ENCODE data around the gene MGAT3. TPM values are rescaled to one million over a fixed set of nuclear protein-coding genes. Genes with fewer than 3 reads are reported as not detected.

Gene MGAT3
- total and polyA plus RNA-seq, 2 of the 8 experiments (the other 6 are each of a cell fraction or from before 2014, with no cell fraction given) = 4.3 to 9.2 TPM

- Histone ChIP-seq H3K27ac (ENCODE audit: low read depth, low read length) (no peak overlapping the region), H3K4me1 (replicated peaks in 1 of 4; ENCODE audit: control insufficient read depth in 3 of 4, insufficient read depth in 4 of 4, low read length in 3 of 4) (peaks cover 0 to 12% (median 5%) of the 10 kb centered on the region in 4 experiments; a peak in 4 of 7 replicates), H4K91ac (replicated peaks; ENCODE audit: insufficient read length, low read length) (no peak overlapping the region), H2BK5ac (ENCODE audit: low read depth, low read length) (no peak overlapping the region), H3K27me3 (replicated peaks in 1 of 4; ENCODE audit: control insufficient read depth in 3 of 4, extremely low read depth in 1 of 4, insufficient read depth in 3 of 4, low read length in 3 of 4) (no peaks in the 10 kb centered on the region; a peak in 1 of 7 replicates), H3K23me2 (ENCODE audit: low read depth, low read length) (peaks cover 12% of the 10 kb centered on the region), H2BK20ac (ENCODE audit: low read length) (no peak overlapping the region), H3K79me1 (ENCODE audit: low read depth, low read length) (peaks cover 4% of the 10 kb centered on the region; the same call in 1 of the 2 replicates), H2BK12ac (ENCODE audit: low read depth, low read length) (no peak overlapping the region), H3K79me2 (ENCODE audit: control insufficient read depth in 1 of 2, insufficient read depth in 2 of 2, low read length in 2 of 2) (peaks cover 5 to 29% of the 10 kb centered on the region in 2 experiments; a peak in 3 of 4 replicates), H3K4me2 (ENCODE audit: insufficient read depth in 1 of 2, low read depth in 2 of 2, low read length in 2 of 2) (peak overlapping the region; percentile 50 to 87), H3K23ac (ENCODE audit: insufficient read length) (no peak overlapping the region), H3K14ac (ENCODE audit: insufficient read length) (no peak overlapping the region), H4K8ac (ENCODE audit: extremely low read depth, insufficient read depth, low read length) (0 out of 2 replicates have a peak overlapping the region, but pooled peaks have one; percentile 69), H3K56ac (replicated peaks; ENCODE audit: insufficient read length, low read depth, low read length) (no peak overlapping the region), H2BK15ac (ENCODE audit: low read length) (no peak overlapping the region), H2AFZ (ENCODE audit: low read length) (no peak overlapping the region), H3K18ac (ENCODE audit: extremely low read depth, low read length) (no peak overlapping the region), H3K4ac (replicated peaks; ENCODE audit: insufficient read length, low read depth, low read length) (no peak overlapping the region), H4K5ac (ENCODE audit: insufficient read length, low read depth, low read length) (no peak overlapping the region), H2AK5ac (ENCODE audit: low read depth, low read length) (no peak overlapping the region), H3K9me3 (ENCODE audit: insufficient read depth in 2 of 2, low read depth in 1 of 2, low read length in 1 of 2) (no peaks in the 10 kb centered on the region), H3K4me3 (ENCODE audit: extremely low read depth in 1 of 4, insufficient read depth in 2 of 4, low read depth in 3 of 4, low read length in 4 of 4) (peak overlapping the region in 3 of 4 experiments; percentile 20 to 95 (median 29); a peak in 6 of 8 replicates), H3K9ac (replicated peaks in 1 of 4; ENCODE audit: extremely low read depth in 1 of 4, low read depth in 3 of 4, low read length in 3 of 4) (peak overlapping the region in 2 of 4 experiments; percentile 1 to 43; a peak in 1 of 7 replicates), H4K20me1 (replicated peaks in 1 of 2; ENCODE audit: control insufficient read depth in 1 of 2, insufficient read depth in 2 of 2, low read length in 2 of 2) (peaks cover 36 to 39% of the 10 kb centered on the region in 2 experiments), H3K36me3 (ENCODE audit: control insufficient read depth in 2 of 4, insufficient read depth in 4 of 4, low read length in 3 of 4) (peaks cover 22 to 41% (median 35%) of the 10 kb centered on the region in 4 experiments), H2BK120ac (replicated peaks; ENCODE audit: low read depth, low read length) (no peak overlapping the region)
- ChIA-PET CTCF (ENCODE audit: partially characterized antibody) (interaction anchor here (0.7 to 21.9 kb wide), 7 partner anchors 8 to 205 kb away, joined by 3 to 361 read pairs (median 3); partner anchors contain the start of gene MIEF1), POLR2A (ENCODE audit: partially characterized antibody) (interaction anchor here (0.7 to 6.6 kb wide), 37 partner anchors 9 to 661 kb away, joined by 3 to 83 read pairs (median 4); partner anchors contain the start of genes MIEF1, RPL3, RPS19BP1 and TAB1)
- no peak for DNase-seq (ENCODE audit: low read depth in 1 of 2, low spot score in 2 of 2)
- TF ChIP-seq POLR2AphosphoS5 (IDR thresholded peaks at IDR 0.05; ENCODE audit: low read depth, low read length) (peak; percentile 90), RFX5 (IDR thresholded peaks at IDR 0.05; ENCODE audit: borderline replicate concordance, low read depth, low read length) (no peak), CEBPB (IDR thresholded peaks at IDR 0.05; ENCODE audit: low read depth, low read length) (no peak), POLR2A (IDR thresholded peaks at IDR 0.05; ENCODE audit: control extremely low read depth in 1 of 2, low read depth in 2 of 2, low read length in 2 of 2) (peak; percentile 86 to 97; a peak in 2 of 3 replicates), MAFK (IDR thresholded peaks at IDR 0.05; ENCODE audit: low read depth, low read length) (no peak)
- WGBS, 2 experiments (ENCODE audit: extremely low coverage in 1 of 2, insufficient coverage in 1 of 2, insufficient read length in 1 of 2, insufficient replicate concordance in 2 of 2, low coverage in 1 of 2, low lambda C conversion rate in 2 of 2, missing lambda C conversion rate in 1 of 2) = 91% methylated on average over 14 of the region's 14 CpGs; no CpG with 5 or more reads in 1 of the 2 experiments
- FAIRE-seq = no peak
Observed at GRCh38 chr22:39522567-39523300, 65.9 kb downstream of the MGAT3 start.

Measured in H1 (cell line).